ENCODE measurements around the gene NOMO2. TPM values are rescaled to one million over a fixed set of nuclear protein-coding genes. Genes with fewer than 3 reads are reported as not detected.
"Not testable (repeated sequence)": the region's sequence is repeated elsewhere in the genome, so short reads cannot be mapped to it uniquely, and the experiment has no call there.

NOMO2 gene
- total RNA-seq, 1 experiment from 2014 or later: 110 TPM

DNA sequence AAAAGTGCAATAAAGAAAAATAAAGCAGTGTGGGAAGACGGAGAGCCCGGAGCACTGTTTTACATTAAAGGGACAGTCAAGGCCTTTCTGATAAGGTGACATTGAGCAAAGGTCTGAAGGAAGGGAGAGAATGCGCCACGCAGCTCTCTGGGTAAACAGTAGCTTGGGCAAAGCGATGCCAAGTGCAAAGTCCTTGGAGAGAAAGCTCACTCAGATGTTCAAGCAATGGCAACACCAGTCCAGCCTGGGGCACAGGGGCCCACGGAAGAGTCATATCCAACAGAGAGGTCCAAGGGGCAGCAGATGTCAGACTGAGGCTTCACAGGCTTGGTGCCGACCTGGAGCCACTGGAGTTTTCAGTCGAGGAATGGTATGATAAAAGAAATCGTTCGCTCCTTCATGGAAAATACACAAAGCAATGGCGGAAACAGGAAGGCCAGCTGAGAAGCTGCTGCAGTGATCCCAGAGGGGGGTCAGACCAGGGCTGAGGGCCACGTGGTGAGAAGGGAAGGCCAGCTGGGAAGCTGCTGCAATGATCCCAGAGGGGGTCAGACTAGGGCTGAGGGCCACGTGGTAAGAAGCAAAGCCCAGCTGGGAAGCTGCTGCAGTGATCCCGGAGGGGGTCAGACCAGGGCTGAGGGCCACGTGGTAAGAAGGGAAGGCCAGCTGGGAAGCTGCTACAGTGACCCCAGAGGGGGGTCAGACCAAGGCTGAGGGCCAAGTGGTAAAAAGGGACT, 40.3 kb downstream of the NOMO2 start:
- H3K4me3 ChIP-seq (replicated peaks in 1 of 2; ENCODE audit: low read depth in 1 of 2, low read length in 2 of 2); H3K79me2 ChIP-seq (ENCODE audit: insufficient read depth, low read length); H4K20me1 ChIP-seq (ENCODE audit: insufficient read depth); H3K9me2 ChIP-seq (ENCODE audit: insufficient read depth); RAD21 ChIA-PET (ENCODE audit: low non-redundant PET in 1 of 2, low total read pairs in 2 of 2, uncharacterized antibody in 2 of 2, unreplicated experiment in 2 of 2); POLR2A ChIA-PET; DNase-seq (ENCODE audit: low read depth, low spot score); H3K36me3 ChIP-seq (ENCODE audit: control insufficient read depth in 1 of 2, insufficient read depth in 2 of 2, low read length in 2 of 2); H3K4me1 ChIP-seq (ENCODE audit: control insufficient read depth in 1 of 2, insufficient read depth in 2 of 2, low read length in 2 of 2); H3K9me3 ChIP-seq (ENCODE audit: control insufficient read depth in 1 of 2, insufficient read depth in 1 of 2, low read depth in 1 of 2, low read length in 2 of 2); ATAC-seq; H3K4me2 ChIP-seq (ENCODE audit: low read length); CTCF ChIA-PET; BruUV-seq (replicated peaks); H2AFZ ChIP-seq (ENCODE audit: low read depth, low read length, poor library complexity, severe bottlenecking); intact Hi-C loops (cut with micrococcal nuclease); H3K9ac ChIP-seq (ENCODE audit: low read length); H3K27me3 ChIP-seq (ENCODE audit: insufficient read depth, low read length); H3K27ac ChIP-seq (ENCODE audit: low read depth, low read length): not testable (repeated sequence)

DNA sequence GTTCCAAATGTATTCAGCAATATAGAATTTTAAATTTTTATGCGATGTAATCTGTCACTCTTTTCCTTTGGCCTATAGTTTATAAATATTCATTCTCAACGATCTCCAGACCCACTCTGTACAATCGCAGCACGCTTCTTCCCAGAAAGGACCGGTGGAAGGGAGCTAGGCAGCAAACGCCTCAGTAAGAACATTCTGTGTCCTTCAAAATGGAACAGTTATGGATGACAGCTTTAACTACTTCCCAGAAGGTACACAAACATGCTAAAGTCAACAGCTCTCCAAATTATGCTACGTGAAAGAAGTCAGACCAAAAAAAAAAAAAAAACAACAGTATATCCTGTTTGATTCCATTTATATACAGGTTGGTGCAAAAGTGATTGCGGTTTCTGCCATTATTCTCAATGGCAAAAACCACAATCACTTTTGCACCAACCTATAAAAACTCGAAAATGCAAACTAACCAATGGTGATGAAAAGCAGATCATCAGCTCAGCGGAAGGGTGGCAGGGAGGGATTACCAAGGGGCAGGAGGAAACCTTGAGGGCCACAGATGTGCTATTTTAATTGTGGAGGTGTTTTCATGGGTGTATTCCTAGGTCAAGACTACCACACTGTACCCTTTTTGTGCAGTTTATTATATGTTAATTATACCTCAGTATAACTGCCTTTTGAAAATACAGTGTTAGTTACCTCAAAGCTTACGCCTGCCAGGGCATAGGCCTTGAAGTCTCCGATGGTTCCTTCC, 43.2 kb downstream of the NOMO2 start:
- CTCF ChIA-PET; H3K79me2 ChIP-seq (ENCODE audit: insufficient read depth, low read length); H3K9me2 ChIP-seq (ENCODE audit: insufficient read depth); intact Hi-C loops (cut with micrococcal nuclease); H3K4me2 ChIP-seq (ENCODE audit: low read length); H4K20me1 ChIP-seq (ENCODE audit: insufficient read depth); DNase-seq (ENCODE audit: low read depth, low spot score); RAD21 ChIA-PET (ENCODE audit: low non-redundant PET in 1 of 2, low total read pairs in 2 of 2, uncharacterized antibody in 2 of 2, unreplicated experiment in 2 of 2); ATAC-seq; H3K4me1 ChIP-seq (ENCODE audit: control insufficient read depth in 1 of 2, insufficient read depth in 2 of 2, low read length in 2 of 2); H3K4me3 ChIP-seq (replicated peaks in 1 of 2; ENCODE audit: low read depth in 1 of 2, low read length in 2 of 2); H3K27me3 ChIP-seq (ENCODE audit: insufficient read depth, low read length); H3K9ac ChIP-seq (ENCODE audit: low read length); POLR2A ChIA-PET; BruUV-seq (replicated peaks); H3K9me3 ChIP-seq (ENCODE audit: control insufficient read depth in 1 of 2, insufficient read depth in 1 of 2, low read depth in 1 of 2, low read length in 2 of 2); H3K36me3 ChIP-seq (ENCODE audit: control insufficient read depth in 1 of 2, insufficient read depth in 2 of 2, low read length in 2 of 2); H2AFZ ChIP-seq (ENCODE audit: low read depth, low read length, poor library complexity, severe bottlenecking); H3K27ac ChIP-seq (ENCODE audit: low read depth, low read length): not testable (repeated sequence)

DNA sequence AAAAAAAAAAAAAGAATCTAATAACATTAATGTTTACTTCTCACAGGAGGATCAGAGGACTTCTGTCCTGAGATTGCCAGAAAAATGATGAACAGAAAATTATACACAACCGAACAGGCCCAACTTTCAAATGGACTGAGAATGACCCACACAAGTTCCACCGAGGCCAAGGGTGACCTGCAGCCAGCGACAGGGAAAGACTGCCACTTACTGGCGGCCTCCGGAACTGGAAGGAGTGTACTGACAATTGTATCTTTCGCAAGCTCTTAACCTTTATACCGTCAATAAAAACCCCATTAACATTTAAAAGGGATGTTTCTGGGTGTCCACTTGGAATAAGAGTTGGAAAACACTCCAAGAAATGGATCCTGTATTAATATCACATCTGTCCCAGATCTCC, 63.5 kb downstream of the NOMO2 start:
- H3K79me2 ChIP-seq (ENCODE audit: insufficient read depth, low read length): not testable (repeated sequence)

DNA sequence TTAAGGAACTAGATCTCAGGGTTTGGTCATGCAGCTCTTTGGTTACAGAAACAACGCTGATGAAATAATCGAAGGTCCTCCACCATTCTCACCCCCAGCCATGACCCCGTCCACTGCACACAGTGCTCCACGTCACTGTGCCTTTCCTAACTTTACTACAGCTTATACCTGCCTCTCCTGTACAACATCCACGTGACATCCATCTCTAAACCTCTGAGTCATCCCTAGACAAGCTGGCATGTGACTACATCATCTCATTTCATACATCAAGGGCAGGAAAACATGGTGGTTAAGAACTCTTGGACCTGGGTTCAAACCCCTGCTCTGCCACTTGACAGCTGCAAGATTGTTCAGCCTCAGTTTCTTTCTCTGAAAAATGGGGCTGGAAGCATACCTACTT, 64.9 kb downstream of the NOMO2 start:
- H3K9me3 ChIP-seq (ENCODE audit: control insufficient read depth in 1 of 2, insufficient read depth in 1 of 2, low read depth in 1 of 2, low read length in 2 of 2); ATAC-seq; BruUV-seq (replicated peaks); RAD21 ChIA-PET (ENCODE audit: low non-redundant PET in 1 of 2, low total read pairs in 2 of 2, uncharacterized antibody in 2 of 2, unreplicated experiment in 2 of 2); H3K27me3 ChIP-seq (ENCODE audit: insufficient read depth, low read length); DNase-seq (ENCODE audit: low read depth, low spot score); H3K9me2 ChIP-seq (ENCODE audit: insufficient read depth); H3K27ac ChIP-seq (ENCODE audit: low read depth, low read length); H3K9ac ChIP-seq (ENCODE audit: low read length); CTCF ChIA-PET; intact Hi-C loops (cut with micrococcal nuclease); POLR2A ChIA-PET; H4K20me1 ChIP-seq (ENCODE audit: insufficient read depth); H3K4me3 ChIP-seq (replicated peaks in 1 of 2; ENCODE audit: low read depth in 1 of 2, low read length in 2 of 2); H3K36me3 ChIP-seq (ENCODE audit: control insufficient read depth in 1 of 2, insufficient read depth in 2 of 2, low read length in 2 of 2); H3K4me2 ChIP-seq (ENCODE audit: low read length); H3K4me1 ChIP-seq (ENCODE audit: control insufficient read depth in 1 of 2, insufficient read depth in 2 of 2, low read length in 2 of 2); H2AFZ ChIP-seq (ENCODE audit: low read depth, low read length, poor library complexity, severe bottlenecking); H3K79me2 ChIP-seq (ENCODE audit: insufficient read depth, low read length): not testable (repeated sequence)

More for the DNA sequence above, 63.5 kb downstream of the NOMO2 start:
- CTCF ChIA-PET; H3K27me3 ChIP-seq (ENCODE audit: insufficient read depth, low read length); BruUV-seq (replicated peaks); POLR2A ChIA-PET; RAD21 ChIA-PET (ENCODE audit: low non-redundant PET in 1 of 2, low total read pairs in 2 of 2, uncharacterized antibody in 2 of 2, unreplicated experiment in 2 of 2); H2AFZ ChIP-seq (ENCODE audit: low read depth, low read length, poor library complexity, severe bottlenecking); DNase-seq (ENCODE audit: low read depth, low spot score); intact Hi-C loops (cut with micrococcal nuclease); H3K4me2 ChIP-seq (ENCODE audit: low read length); H3K9me2 ChIP-seq (ENCODE audit: insufficient read depth); H3K4me3 ChIP-seq (replicated peaks in 1 of 2; ENCODE audit: low read depth in 1 of 2, low read length in 2 of 2); H3K9ac ChIP-seq (ENCODE audit: low read length); H3K27ac ChIP-seq (ENCODE audit: low read depth, low read length); H3K4me1 ChIP-seq (ENCODE audit: control insufficient read depth in 1 of 2, insufficient read depth in 2 of 2, low read length in 2 of 2); H4K20me1 ChIP-seq (ENCODE audit: insufficient read depth); H3K9me3 ChIP-seq (ENCODE audit: control insufficient read depth in 1 of 2, insufficient read depth in 1 of 2, low read depth in 1 of 2, low read length in 2 of 2); H3K36me3 ChIP-seq (ENCODE audit: control insufficient read depth in 1 of 2, insufficient read depth in 2 of 2, low read length in 2 of 2): not testable (repeated sequence)
- ATAC-seq: peak; percentile 92

Data from HCT116 (cell line).